Skin of body (tissue), 1 donor: ENCODE measurements around the gene LGI1. TPM values are rescaled to one million over a fixed set of nuclear protein-coding genes. Genes with fewer than 3 reads are reported as not detected.

Experiments
- total RNA-seq: library from RNA; depleted of rRNA; stranded (reverse); fragments of >200 nt; gene quantifications from one replicate; pipeline ENCODE4 v1.2.3, GENCODE V29; 2014

The LGI1 gene
- total RNA-seq, 1 donor from 2014 or later, result 2.6 TPM

Other genes starting within 250 kb of the LGI1 start
- gene FFAR4, start 191.3 kb upstream of the LGI1 start, total RNA-seq, result 1.6 TPM
- gene RBP4, start 156.7 kb upstream of the LGI1 start, total RNA-seq, result 55.5 TPM
- not detected for gene PDE6C, start 145.4 kb upstream of the LGI1 start, total RNA-seq
- gene FRA10AC1, start 55.3 kb upstream of the LGI1 start, total RNA-seq, result 30.9 TPM
- 3.2 TPM for gene SLC35G1, start 136.0 kb downstream of the LGI1 start, total RNA-seq
- gene PLCE1, start 236.0 kb downstream of the LGI1 start, total RNA-seq, result 8.6 TPM